GM18498 (cell line): ENCODE results near the gene SYT7.

Source experiments
- ATAC-seq: cut with Tn5 transposase; IDR thresholded peaks from one replicate; pipeline ENCODE4 v1.9.1; 2021; ENCODE audit warnings: mild to moderate bottlenecking, moderate library complexity; ENCODE audit not compliant: unreplicated experiment

SYT7 gene

GRCh38 chr11:61522881-61523280, 58.0 kb downstream of the SYT7 start:
- no peak for ATAC-seq

- ATAC-seq: no peak
These were observed 62.7 kb downstream of the SYT7 start for GRCh38 chr11:61518032-61518795.

GRCh38 chr11:61516675-61517572, 64.0 kb downstream of the SYT7 start:
- ATAC-seq: no peak

- no peak for ATAC-seq
These were observed 64.7 kb downstream of the SYT7 start for GRCh38 chr11:61516191-61516590.

GRCh38 chr11:61515686-61516085, 65.2 kb downstream of the SYT7 start:
- ATAC-seq: no peak

- no peak for ATAC-seq
These were observed 66.6 kb downstream of the SYT7 start for GRCh38 chr11:61514050-61514917.

GRCh38 chr11:61513143-61513765, 67.6 kb downstream of the SYT7 start:
- ATAC-seq: no peak

- ATAC-seq: no peak
These were observed 68.4 kb downstream of the SYT7 start for GRCh38 chr11:61512435-61512834.

- ATAC-seq: no peak
These were observed 69.5 kb downstream of the SYT7 start for GRCh38 chr11:61511383-61511782.

- no peak for ATAC-seq
These were observed 69.9 kb downstream of the SYT7 start for GRCh38 chr11:61510974-61511373.

GRCh38 chr11:61510166-61510919, 70.5 kb downstream of the SYT7 start:
- no peak for ATAC-seq

GRCh38 chr11:61509043-61510029, 71.5 kb downstream of the SYT7 start:
- ATAC-seq: peak; percentile 80

GRCh38 chr11:61507962-61508861, 72.7 kb downstream of the SYT7 start, which contains the start of gene LRRC10B:
TSS of gene LRRC10B (plus strand) at chr11:61508749. CDS start at chr11:61508999, 250 bp downstream.
- no peak for ATAC-seq

- ATAC-seq: no peak
These were observed 73.7 kb downstream of the SYT7 start for GRCh38 chr11:61507012-61507768.

GRCh38 chr11:61505640-61506155, 75.2 kb downstream of the SYT7 start:
- ATAC-seq: no peak

GRCh38 chr11:61505106-61505505, 75.8 kb downstream of the SYT7 start:
- ATAC-seq: no peak
